ENCODE data around the gene GNG13.
"Not testable (repeated sequence)": the region's sequence is repeated elsewhere in the genome, so short reads cannot be mapped to it uniquely, and the experiment has no call there.

The GNG13 gene

GRCh38 chr16:838741-839140 is 38.2 kb upstream of the GNG13 start:
- no peak for TF ChIP-seq CTCF (IDR thresholded peaks at IDR 0.05)
- Histone ChIP-seq H3K4me3 (no peak overlapping the region), H3K27ac (no peak overlapping the region)
- no peak for DNase-seq (ENCODE audit: low spot score)

GRCh38 chr16:836822-837221 is 36.3 kb upstream of the GNG13 start:
- not testable (repeated sequence) for H3K27ac ChIP-seq; DNase-seq (ENCODE audit: low spot score); H3K4me3 ChIP-seq

GRCh38 chr16:836221-836620 is 35.7 kb upstream of the GNG13 start:
- no peak for TF ChIP-seq CTCF (IDR thresholded peaks at IDR 0.05)
- no peak overlapping the region for H3K27ac ChIP-seq
- DNase-seq (ENCODE audit: low spot score), result no peak
- no peak overlapping the region for H3K4me3 ChIP-seq

- TF ChIP-seq CTCF (IDR thresholded peaks at IDR 0.05), result no peak
- Histone ChIP-seq H3K27ac (no peak overlapping the region), H3K4me3 (no peak overlapping the region)
- no peak for DNase-seq (ENCODE audit: low spot score)
These were observed 34.8 kb upstream of the GNG13 start for GRCh38 chr16:835373-835772.

GRCh38 chr16:833411-833810 is 32.9 kb upstream of the GNG13 start:
- TF ChIP-seq CTCF (IDR thresholded peaks at IDR 0.05), result no peak
- DNase-seq (ENCODE audit: low spot score), result no peak
- Histone ChIP-seq H3K4me3 (no peak overlapping the region), H3K27ac (no peak overlapping the region)

GRCh38 chr16:832652-833336 is 32.3 kb upstream of the GNG13 start:
- DNase-seq (ENCODE audit: low spot score), result no peak
- TF ChIP-seq CTCF (IDR thresholded peaks at IDR 0.05), result no peak
- H3K27ac ChIP-seq, result no peak overlapping the region
- no peak overlapping the region for H3K4me3 ChIP-seq

- no peak overlapping the region for H3K4me3 ChIP-seq
- no peak for DNase-seq (ENCODE audit: low spot score)
- TF ChIP-seq CTCF (IDR thresholded peaks at IDR 0.05), result no peak
- no peak overlapping the region for H3K27ac ChIP-seq
These were observed 31.3 kb upstream of the GNG13 start for GRCh38 chr16:831571-832413.

All from coronary artery (tissue), 2 donors.